HCT116 (cell line): Measurements from ENCODE around the gene SPTBN1. TPM values are rescaled to one million over a fixed set of nuclear protein-coding genes. Genes with fewer than 3 reads are reported as not detected.

ENCODE experiments used
- ATAC-seq: fragments of 200-7000 bp; cut with Tn5 transposase; 2 replicates; pipeline ENCODE4 v1.9.1; 2020; ENCODE audit warnings: mild to moderate bottlenecking, moderate library complexity
- BruUV-seq: library from RNA; stranded (reverse); fragments of 400-500 nt; replicated peaks from 2 replicates; lab custom pipeline; 2021; lab: Mats Ljungman, UMichigan
- CTCF ChIA-PET: fragments of 300-600 bp; sonication (Branson Sonifier 250); formaldehyde crosslinking; loops from one replicate; lab custom pipeline; 2021; ENCODE audit warnings: antibody characterized with exemption; lab: Charles Lee
- POLR2A ChIA-PET: fragments of 300-600, 350-600 bp; sonication (Branson Sonifier 250); formaldehyde crosslinking; loops from one replicate; lab custom pipeline; 2021; ENCODE audit warnings: antibody characterized with exemption; lab: Charles Lee
- RAD21 ChIA-PET, 2 experiments: fragments of 300-600 bp; sonication (Branson Sonifier 250); formaldehyde crosslinking; loops; one replicate each; lab custom pipeline; 2023; ENCODE audit warnings: low total read pairs in 2 of 2; ENCODE audit not compliant: uncharacterized antibody in 2 of 2, unreplicated experiment in 2 of 2, low non-redundant PET in 1 of 2; lab: Charles Lee
- DNase-seq: peaks from one replicate; pipeline ENCODE4 v3.0.0-alpha.2; 2010; ENCODE audit warnings: low read depth, low spot score
- H2AFZ ChIP-seq: fragments of 200-600 bp; shearing (Covaris generic), sonication (generic); 2 replicates; pipeline ENCODE4 v1.6.1; 2017; ENCODE audit warnings: low read depth, mixed run types, mixed read lengths, antibody characterized with exemption, low read length; ENCODE audit not compliant: poor library complexity, severe bottlenecking
- H3K27ac ChIP-seq: 2 replicates; pipeline ENCODE4 v1.5.1; 2012; ENCODE audit warnings: low read depth, low read length
- H3K27me3 ChIP-seq: fragments of 200-600 bp; sonication (generic); 2 replicates; pipeline ENCODE4 v1.6.1; 2016; ENCODE audit warnings: mixed run types, low read length, mixed read lengths; ENCODE audit not compliant: insufficient read depth
- H3K36me3 ChIP-seq, 2 experiments: fragments of 200-500 bp in 1 of 2; fragments of 200-600 bp in 1 of 2; sonication (Bioruptor generic) in 1 of 2; sonication (generic) in 1 of 2; 2 replicates each; pipeline versions ENCODE4 v1.5.1 to v1.6.1; 2014 to 2016; ENCODE audit warnings: low read length in 2 of 2, inconsistent platforms in 1 of 2, mixed read lengths in 1 of 2, mixed run types in 1 of 2; ENCODE audit not compliant: insufficient read depth in 2 of 2, control insufficient read depth in 1 of 2
- H3K4me1 ChIP-seq, 2 experiments: fragments of 200-600 bp in 1 of 2; sonication (generic) in 1 of 2; 2 replicates each; pipeline versions ENCODE4 v1.5.1 to v1.6.1; 2012 to 2017; ENCODE audit warnings: low read length in 2 of 2, inconsistent platforms in 1 of 2, mild to moderate bottlenecking in 1 of 2, mixed read lengths in 1 of 2, mixed run types in 1 of 2, moderate library complexity in 1 of 2; ENCODE audit not compliant: insufficient read depth in 2 of 2, control insufficient read depth in 1 of 2
- H3K4me2 ChIP-seq: fragments of 200-600 bp; sonication (generic); 2 replicates; pipeline ENCODE4 v1.6.1; 2017; ENCODE audit warnings: mixed run types, low read length, mixed read lengths
- H3K4me3 ChIP-seq, 2 experiments: fragments of 200-600 bp in 1 of 2; sonication (generic) in 1 of 2; replicated peaks in 1 of 2; 2 replicates each; pipeline ENCODE4 v1.5.1; 2011 to 2016; ENCODE audit warnings: low read length in 2 of 2, control low read depth in 1 of 2, low read depth in 1 of 2, mild to moderate bottlenecking in 1 of 2, mixed read lengths in 1 of 2, mixed run types in 1 of 2
- H3K79me2 ChIP-seq: fragments of 200-600 bp; sonication (generic); 2 replicates; pipeline ENCODE4 v1.6.1; 2017; ENCODE audit warnings: mild to moderate bottlenecking, mixed run types, low read length, moderate library complexity, mixed read lengths; ENCODE audit not compliant: insufficient read depth
- H3K9ac ChIP-seq: fragments of 200-600 bp; sonication (generic); 2 replicates; pipeline ENCODE4 v1.6.1; 2016; ENCODE audit warnings: low read length, mixed read lengths
- H3K9me2 ChIP-seq: fragments of 200-600 bp; sonication (generic), shearing (Covaris generic); 2 replicates; pipeline ENCODE4 v1.6.1; 2017; ENCODE audit warnings: mixed run types, mild to moderate bottlenecking, moderate library complexity; ENCODE audit not compliant: insufficient read depth
- H3K9me3 ChIP-seq, 2 experiments: fragments of 200-500 bp in 1 of 2; fragments of 200-600 bp in 1 of 2; sonication (Bioruptor generic) in 1 of 2; sonication (generic) in 1 of 2; 2 replicates each; pipeline ENCODE4 v1.6.1; 2014 to 2017; ENCODE audit warnings: low read length in 2 of 2, mixed read lengths in 2 of 2, inconsistent platforms in 1 of 2, low read depth in 1 of 2, mild to moderate bottlenecking in 1 of 2, mixed run types in 1 of 2, moderate library complexity in 1 of 2; ENCODE audit not compliant: control insufficient read depth in 1 of 2, insufficient read depth in 1 of 2
- H4K20me1 ChIP-seq: fragments of 200-600 bp; sonication (generic), shearing (Covaris generic); 2 replicates; pipeline ENCODE4 v1.6.1; 2017; ENCODE audit warnings: mixed run types, mild to moderate bottlenecking, moderate library complexity; ENCODE audit not compliant: insufficient read depth
- ATF3 ChIP-seq: IDR thresholded peaks from 2 replicates; pipeline ENCODE4 v1.6.1; 2012
- CBX3 ChIP-seq: IDR thresholded peaks from 2 replicates; pipeline ENCODE4 v1.6.1; 2012; ENCODE audit warnings: low read depth
- CEBPB ChIP-seq: IDR thresholded peaks from 2 replicates; pipeline ENCODE4 v1.6.1; 2012; ENCODE audit warnings: low read depth
- CTCF ChIP-seq, 3 experiments: fragments of 200-600 bp in 1 of 3; sonication (generic) in 1 of 3; IDR thresholded peaks in 2 of 3; conservative IDR thresholded peaks in 1 of 3; 2 replicates each; pipeline ENCODE4 v1.5.1; 2012 to 2017; ENCODE audit warnings: low read depth in 2 of 3, low read length in 2 of 3, antibody characterized with exemption in 1 of 3, borderline replicate concordance in 1 of 3, control low read depth in 1 of 3, mild to moderate bottlenecking in 1 of 3, mixed read lengths in 1 of 3, mixed run types in 1 of 3, moderate library complexity in 1 of 3; ENCODE audit not compliant: insufficient read depth in 1 of 3
- EZH2 ChIP-seq: fragments of 200-600 bp; sonication (generic); IDR thresholded peaks from 2 replicates; pipeline ENCODE4 v1.6.1; 2017; ENCODE audit warnings: antibody characterized with exemption, mixed run types
- FOSL1 ChIP-seq: IDR thresholded peaks from 2 replicates; pipeline ENCODE4 v1.6.1; 2012; ENCODE audit warnings: low read depth
- POLR2A ChIP-seq: IDR thresholded peaks from 2 replicates; pipeline ENCODE4 v1.7.0; 2011; ENCODE audit warnings: borderline replicate concordance; ENCODE audit not compliant: insufficient read depth, insufficient read length; ENCODE audit errors: extremely low read depth
- POLR2AphosphoS5 ChIP-seq: IDR thresholded peaks from 2 replicates; pipeline ENCODE4 v1.6.1; 2011; ENCODE audit warnings: mild to moderate bottlenecking, low read depth, low read length, moderate library complexity
- RAD21 ChIP-seq: IDR thresholded peaks from 2 replicates; pipeline ENCODE4 v1.6.1; 2012; ENCODE audit warnings: low read depth, mild to moderate bottlenecking
- SIN3A ChIP-seq: IDR thresholded peaks from 2 replicates; pipeline ENCODE4 v1.6.1; 2012; ENCODE audit warnings: low read depth
- SP1 ChIP-seq: IDR thresholded peaks from 2 replicates; pipeline ENCODE4 v1.6.1; 2012; ENCODE audit warnings: low read depth
- SRF ChIP-seq: IDR thresholded peaks from 2 replicates; pipeline ENCODE4 v1.6.1; 2012; ENCODE audit warnings: low read depth
- TCF7L2 ChIP-seq: IDR thresholded peaks from 2 replicates; pipeline ENCODE4 v1.7.0; 2011; ENCODE audit warnings: borderline replicate concordance, inconsistent platforms; ENCODE audit not compliant: insufficient read depth, insufficient read length; ENCODE audit errors: extremely low read depth
- YY1 ChIP-seq: IDR thresholded peaks from 2 replicates; pipeline ENCODE4 v1.6.1; 2011; ENCODE audit warnings: low read length, low read depth, moderate library complexity, mild to moderate bottlenecking; ENCODE audit not compliant: insufficient replicate concordance; ENCODE audit errors: extremely low read depth
- ZFX ChIP-seq: fragments of 450-650 bp; IDR thresholded peaks from 2 replicates; pipeline ENCODE4 v1.6.1; 2017
- intact Hi-C: fragments of 100-400 bp; cut with micrococcal nuclease; formaldehyde crosslinking; loops from 2 replicates; pipeline ENCODE4 v1.10.0; 2022
- total RNA-seq: library from RNA; stranded (reverse); gene quantifications from one replicate; pipeline ENCODE4 v1.2.1, GENCODE V29; 2021; ENCODE audit not compliant: unreplicated experiment
- TF ChIP-seq, protein P1 (sequence below): IDR thresholded peaks from 2 replicates; pipeline ENCODE4 v1.6.1; 2011; ENCODE audit warnings: mild to moderate bottlenecking, low read length, moderate library complexity; ENCODE audit not compliant: insufficient replicate concordance; ENCODE audit errors: extremely low read depth
- TF ChIP-seq, protein P2 (sequence below): IDR thresholded peaks from 2 replicates; pipeline ENCODE4 v1.6.1; 2012; ENCODE audit warnings: low read depth

The SPTBN1 gene
- total RNA-seq, 1 experiment from 2014 or later = 84.4 TPM

GRCh38 chr2:54650612-54651011 lies 194.5 kb downstream of the SPTBN1 start:
- Histone ChIP-seq H3K27ac (no peak overlapping the region), H3K36me3 (peaks cover 43% of the 10 kb centered on the region in 2 experiments; a peak in 3 of 4 replicates), H3K4me2 (no peak overlapping the region), H2AFZ (no peak overlapping the region), H3K9me3 (no peaks in the 10 kb centered on the region), H3K4me1 (no peaks in the 10 kb centered on the region), H3K9ac (no peak overlapping the region), H3K4me3 (no peak overlapping the region), H3K9me2 (no peaks in the 10 kb centered on the region), H4K20me1 (no peaks in the 10 kb centered on the region), H3K79me2 (no peaks in the 10 kb centered on the region), H3K27me3 (no peaks in the 10 kb centered on the region)
- ATAC-seq (no peak), DNase-seq (no peak)
- POLR2A ChIA-PET = no interaction called here
- BruUV-seq = no TSS peak
- CTCF ChIA-PET = no interaction called here
- TF ChIP-seq CTCF (IDR thresholded peaks at IDR 0.05 in 2 of 3, conservative IDR thresholded peaks at IDR 0.05 in 1 of 3; ENCODE audit: borderline replicate concordance in 1 of 3, insufficient read depth in 1 of 3, low read depth in 2 of 3, low read length in 2 of 3) = no peak
- TF ChIP-seq, protein P1, sequence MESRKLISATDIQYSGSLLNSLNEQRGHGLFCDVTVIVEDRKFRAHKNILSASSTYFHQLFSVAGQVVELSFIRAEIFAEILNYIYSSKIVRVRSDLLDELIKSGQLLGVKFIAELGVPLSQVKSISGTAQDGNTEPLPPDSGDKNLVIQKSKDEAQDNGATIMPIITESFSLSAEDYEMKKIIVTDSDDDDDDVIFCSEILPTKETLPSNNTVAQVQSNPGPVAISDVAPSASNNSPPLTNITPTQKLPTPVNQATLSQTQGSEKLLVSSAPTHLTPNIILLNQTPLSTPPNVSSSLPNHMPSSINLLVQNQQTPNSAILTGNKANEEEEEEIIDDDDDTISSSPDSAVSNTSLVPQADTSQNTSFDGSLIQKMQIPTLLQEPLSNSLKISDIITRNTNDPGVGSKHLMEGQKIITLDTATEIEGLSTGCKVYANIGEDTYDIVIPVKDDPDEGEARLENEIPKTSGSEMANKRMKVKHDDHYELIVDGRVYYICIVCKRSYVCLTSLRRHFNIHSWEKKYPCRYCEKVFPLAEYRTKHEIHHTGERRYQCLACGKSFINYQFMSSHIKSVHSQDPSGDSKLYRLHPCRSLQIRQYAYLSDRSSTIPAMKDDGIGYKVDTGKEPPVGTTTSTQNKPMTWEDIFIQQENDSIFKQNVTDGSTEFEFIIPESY = no peak
- no peak for TF ChIP-seq ZFX
- no peak for TF ChIP-seq CBX3
- no peak for TF ChIP-seq SP1
- no peak for TF ChIP-seq CEBPB
- no peak for TF ChIP-seq EZH2
- no peak for TF ChIP-seq RAD21
- no peak for TF ChIP-seq SIN3A
- TF ChIP-seq TCF7L2 = no peak
- TF ChIP-seq SRF = no peak
- no peak for TF ChIP-seq POLR2A
- TF ChIP-seq ATF3 = no peak
- no peak for TF ChIP-seq FOSL1
- TF ChIP-seq POLR2AphosphoS5 = no peak
- TF ChIP-seq, protein P2, sequence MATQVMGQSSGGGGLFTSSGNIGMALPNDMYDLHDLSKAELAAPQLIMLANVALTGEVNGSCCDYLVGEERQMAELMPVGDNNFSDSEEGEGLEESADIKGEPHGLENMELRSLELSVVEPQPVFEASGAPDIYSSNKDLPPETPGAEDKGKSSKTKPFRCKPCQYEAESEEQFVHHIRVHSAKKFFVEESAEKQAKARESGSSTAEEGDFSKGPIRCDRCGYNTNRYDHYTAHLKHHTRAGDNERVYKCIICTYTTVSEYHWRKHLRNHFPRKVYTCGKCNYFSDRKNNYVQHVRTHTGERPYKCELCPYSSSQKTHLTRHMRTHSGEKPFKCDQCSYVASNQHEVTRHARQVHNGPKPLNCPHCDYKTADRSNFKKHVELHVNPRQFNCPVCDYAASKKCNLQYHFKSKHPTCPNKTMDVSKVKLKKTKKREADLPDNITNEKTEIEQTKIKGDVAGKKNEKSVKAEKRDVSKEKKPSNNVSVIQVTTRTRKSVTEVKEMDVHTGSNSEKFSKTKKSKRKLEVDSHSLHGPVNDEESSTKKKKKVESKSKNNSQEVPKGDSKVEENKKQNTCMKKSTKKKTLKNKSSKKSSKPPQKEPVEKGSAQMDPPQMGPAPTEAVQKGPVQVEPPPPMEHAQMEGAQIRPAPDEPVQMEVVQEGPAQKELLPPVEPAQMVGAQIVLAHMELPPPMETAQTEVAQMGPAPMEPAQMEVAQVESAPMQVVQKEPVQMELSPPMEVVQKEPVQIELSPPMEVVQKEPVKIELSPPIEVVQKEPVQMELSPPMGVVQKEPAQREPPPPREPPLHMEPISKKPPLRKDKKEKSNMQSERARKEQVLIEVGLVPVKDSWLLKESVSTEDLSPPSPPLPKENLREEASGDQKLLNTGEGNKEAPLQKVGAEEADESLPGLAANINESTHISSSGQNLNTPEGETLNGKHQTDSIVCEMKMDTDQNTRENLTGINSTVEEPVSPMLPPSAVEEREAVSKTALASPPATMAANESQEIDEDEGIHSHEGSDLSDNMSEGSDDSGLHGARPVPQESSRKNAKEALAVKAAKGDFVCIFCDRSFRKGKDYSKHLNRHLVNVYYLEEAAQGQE = no peak
- TF ChIP-seq YY1 = no peak
- RAD21 ChIA-PET = no interaction called here
- intact Hi-C loops = no loop called here
